ENCODE measurements around the gene PGS1.
A peak's percentile ranks its signal among the peaks of the same experiment; 100 is the strongest.
"Not testable (repeated sequence)": the region's sequence is repeated elsewhere in the genome, so short reads cannot be mapped to it uniquely, and the experiment has no call there.

Gene PGS1

GRCh38 chr17:78449983-78450595, 71.6 kb downstream of the PGS1 start:
- DNase-seq: no peak

- DNase-seq: peak; percentile 18
Observed at GRCh38 chr17:78450696-78451345, 72.4 kb downstream of the PGS1 start.

- no peak for DNase-seq
Observed at GRCh38 chr17:78451753-78452152, 73.3 kb downstream of the PGS1 start.

- DNase-seq: no peak
Observed at GRCh38 chr17:78454346-78454745, 75.9 kb downstream of the PGS1 start.

- DNase-seq: no peak
Observed at GRCh38 chr17:78458091-78458490, 79.6 kb downstream of the PGS1 start.

GRCh38 chr17:78458736-78459335, 80.4 kb downstream of the PGS1 start:
- DNase-seq: no peak

GRCh38 chr17:78459696-78460095, 81.2 kb downstream of the PGS1 start:
- no peak for DNase-seq

- DNase-seq: no peak
Observed at GRCh38 chr17:78460176-78460675, 81.8 kb downstream of the PGS1 start.

- no peak for DNase-seq
Observed at GRCh38 chr17:78460951-78461798, 82.7 kb downstream of the PGS1 start.

GRCh38 chr17:78461799-78462053, 83.3 kb downstream of the PGS1 start:
- DNase-seq: no peak

GRCh38 chr17:78462148-78462547, 83.7 kb downstream of the PGS1 start:
- no peak for DNase-seq

- not testable (repeated sequence) for DNase-seq
Observed at GRCh38 chr17:78466109-78466785, 87.8 kb downstream of the PGS1 start.

- DNase-seq: no peak
Observed at GRCh38 chr17:78466786-78467715, 88.6 kb downstream of the PGS1 start.

- no peak for DNase-seq
Observed at GRCh38 chr17:78468366-78468765, 89.9 kb downstream of the PGS1 start.

- no peak for DNase-seq
Observed at GRCh38 chr17:78469443-78469842, 91.0 kb downstream of the PGS1 start.

GRCh38 chr17:78471635-78472034, 93.2 kb downstream of the PGS1 start:
- no peak for DNase-seq

- DNase-seq: no peak
Observed at GRCh38 chr17:78472035-78472905, 93.8 kb downstream of the PGS1 start.

GRCh38 chr17:78473951-78474613, 95.6 kb downstream of the PGS1 start:
- DNase-seq: no peak

Data from EL (cell line).